SK-N-SH (cell line): ENCODE measurements around the gene LRP5. TPM values are rescaled to one million over a fixed set of nuclear protein-coding genes. Genes with fewer than 3 reads are reported as not detected.

Experiments used
- CTCF ChIA-PET: fragments of 300-600, 350-600 bp; formaldehyde crosslinking; extraction: SDS; loops from one replicate; lab custom pipeline; 2021; lab: Yijun Ruan, JAX
- POLR2A ChIA-PET: fragments of 350-600 bp; sonication (Branson Sonifier 250); formaldehyde crosslinking; extraction: SDS; loops from one replicate; lab custom pipeline; 2020; ENCODE audit warnings: antibody characterized with exemption, inconsistent platforms; lab: Yijun Ruan, JAX
- DNase-seq: peaks from one replicate; pipeline ENCODE4 v3.0.0; 2012
- H2AFZ ChIP-seq: fragments of 200-600 bp; sonication (generic); 2 replicates; pipeline ENCODE4 v1.8.1; 2016; ENCODE audit warnings: antibody characterized with exemption, mild to moderate bottlenecking, low read depth
- H3F3A ChIP-seq: fragments of 200-600 bp; sonication (generic); replicated peaks from 2 replicates; pipeline ENCODE3; 2016; ENCODE audit warnings: antibody characterized with exemption, mild to moderate bottlenecking; ENCODE audit not compliant: insufficient read depth
- H3K27ac ChIP-seq, 2 experiments: fragments of 200-500 bp in 1 of 2; fragments of 200-600 bp in 1 of 2; sonication (Bioruptor generic) in 1 of 2; sonication (generic), shearing (Covaris generic) in 1 of 2; 2 replicates each; pipeline versions ENCODE4 v1.5.1 to v1.6.1; 2014 to 2016; ENCODE audit warnings: low read depth in 2 of 2, inconsistent platforms in 1 of 2, low read length in 1 of 2, mild to moderate bottlenecking in 1 of 2, mixed read lengths in 1 of 2
- H3K27me3 ChIP-seq: fragments of 200-600 bp; sonication (generic), shearing (Covaris generic); 2 replicates; pipeline ENCODE4 v1.6.1; 2016; ENCODE audit warnings: mixed run types; ENCODE audit not compliant: insufficient read depth
- H3K36me3 ChIP-seq, 2 experiments: fragments of 200-500 bp in 1 of 2; fragments of 200-600 bp in 1 of 2; sonication (Bioruptor generic) in 1 of 2; sonication (generic) in 1 of 2; replicated peaks in 1 of 2; 2 replicates each; pipeline versions ENCODE3 to v1.5.1; 2014 to 2016; ENCODE audit warnings: low read length in 1 of 2, mild to moderate bottlenecking in 1 of 2; ENCODE audit not compliant: insufficient read depth in 2 of 2, control insufficient read depth in 1 of 2
- H3K4me1 ChIP-seq, 2 experiments: fragments of 200-500 bp in 1 of 2; fragments of 200-600 bp in 1 of 2; sonication (Bioruptor generic) in 1 of 2; sonication (generic), shearing (Covaris generic) in 1 of 2; 2 replicates each; pipeline versions ENCODE4 v1.5.1 to v1.6.1; 2014 to 2016; ENCODE audit warnings: low read depth in 1 of 2, low read length in 1 of 2, mixed run types in 1 of 2; ENCODE audit not compliant: insufficient read depth in 2 of 2, control insufficient read depth in 1 of 2
- H3K4me2 ChIP-seq: fragments of 200-600 bp; sonication (generic), shearing (Covaris generic); 2 replicates; pipeline ENCODE4 v1.6.1; 2017; ENCODE audit warnings: mixed run types
- H3K4me3 ChIP-seq, 2 experiments: fragments of 200-500 bp in 1 of 2; fragments of 200-600 bp in 1 of 2; sonication (Bioruptor generic) in 1 of 2; sonication (generic), shearing (Covaris generic) in 1 of 2; 2 replicates each; pipeline versions ENCODE4 v1.5.1 to v1.8.1; 2014 to 2016; ENCODE audit warnings: low read depth in 2 of 2, inconsistent platforms in 1 of 2, low read length in 1 of 2, mild to moderate bottlenecking in 1 of 2, mixed read lengths in 1 of 2, moderate library complexity in 1 of 2
- H3K79me2 ChIP-seq: fragments of 200-600 bp; sonication (generic); 2 replicates; pipeline ENCODE4 v1.8.1; 2017; ENCODE audit warnings: mild to moderate bottlenecking; ENCODE audit not compliant: insufficient read depth
- H3K9ac ChIP-seq: fragments of 200-600 bp; sonication (generic); 2 replicates; pipeline ENCODE4 v1.6.1; 2017; ENCODE audit warnings: mixed run types
- H3K9me2 ChIP-seq: fragments of 200-600 bp; sonication (generic); 2 replicates; pipeline ENCODE4 v1.6.1; 2017; ENCODE audit warnings: mixed run types
- H3K9me3 ChIP-seq: fragments of 200-600 bp; sonication (generic); 2 replicates; pipeline ENCODE4 v1.6.1; 2017; ENCODE audit warnings: mixed run types, mild to moderate bottlenecking, moderate library complexity
- H4K20me1 ChIP-seq: fragments of 200-600 bp; sonication (generic); 2 replicates; pipeline ENCODE4 v1.6.1; 2017; ENCODE audit warnings: mild to moderate bottlenecking, mixed run types; ENCODE audit not compliant: insufficient read depth
- CHD2 ChIP-seq: fragments of 150-350 bp; IDR thresholded peaks from 2 replicates; pipeline ENCODE4 v1.6.1; 2018; ENCODE audit warnings: low read length; ENCODE audit not compliant: partially characterized antibody
- EP300 ChIP-seq, 2 experiments: IDR thresholded peaks; 2 replicates each; pipeline versions ENCODE4 v1.4.0 to v1.6.1; 2012; ENCODE audit warnings: borderline replicate concordance in 1 of 2, low read depth in 1 of 2, low read length in 1 of 2
- FOSL2 ChIP-seq: IDR thresholded peaks from 2 replicates; pipeline ENCODE4 v1.4.0; 2012; ENCODE audit warnings: low read depth, mild to moderate bottlenecking, moderate library complexity, borderline replicate concordance
- FOXJ3 ChIP-seq: sonication (generic); formaldehyde crosslinking; IDR thresholded peaks from 2 replicates; pipeline ENCODE4 v1.5.1; 2020; ENCODE audit warnings: mild to moderate bottlenecking, missing genetic modification reagents
- GABPA ChIP-seq: IDR thresholded peaks from 2 replicates; pipeline ENCODE4 v1.4.0; 2012; ENCODE audit warnings: low read depth, mild to moderate bottlenecking
- JUND ChIP-seq: IDR thresholded peaks from 2 replicates; pipeline ENCODE4 v1.4.0; 2012
- MAX ChIP-seq: IDR thresholded peaks from 2 replicates; pipeline ENCODE4 v1.4.0; 2012; ENCODE audit warnings: low read depth
- MEF2A ChIP-seq: IDR thresholded peaks from 2 replicates; pipeline ENCODE4 v1.4.0; 2012; ENCODE audit warnings: low read depth, borderline replicate concordance
- NFIC ChIP-seq: IDR thresholded peaks from 2 replicates; pipeline ENCODE4 v1.4.0; 2012; ENCODE audit warnings: borderline replicate concordance
- PBX3 ChIP-seq: IDR thresholded peaks from 2 replicates; pipeline ENCODE4; 2012
- POLR2AphosphoS5 ChIP-seq: IDR thresholded peaks from 2 replicates; pipeline ENCODE4 v1.6.1; 2012; ENCODE audit warnings: low read depth, low read length
- RCOR1 ChIP-seq: fragments of 150-350 bp; IDR thresholded peaks from 2 replicates; pipeline ENCODE4 v1.6.1; 2017; ENCODE audit warnings: antibody characterized with exemption, low read length
- REST ChIP-seq: IDR thresholded peaks from 2 replicates; pipeline ENCODE4 v1.6.1; 2012; ENCODE audit warnings: mild to moderate bottlenecking, low read depth, low read length, moderate library complexity
- RXRA ChIP-seq: IDR thresholded peaks from 2 replicates; pipeline ENCODE4 v1.4.0; 2012; ENCODE audit warnings: low read depth, mild to moderate bottlenecking, borderline replicate concordance
- SMC3 ChIP-seq: IDR thresholded peaks from 2 replicates; pipeline ENCODE4 v1.6.1; 2012; ENCODE audit warnings: low read depth, low read length, improper control_type of control experiment
- TAF1 ChIP-seq: IDR thresholded peaks from 2 replicates; pipeline ENCODE4 v1.6.1; 2012; ENCODE audit warnings: low read depth, mild to moderate bottlenecking, low read length, moderate library complexity, borderline replicate concordance
- WGBS: methylation state at CpG from one replicate; pipeline ENCODE4 v1.1.6; 2017; ENCODE audit warnings: low lambda C conversion rate; 5-methylcytosine and 5-hydroxymethylcytosine counted together
- polyA plus RNA-seq, 3 experiments: library from polyadenylated mRNA; depleted of rRNA; stranded (reverse); fragments of >200 nt; gene quantifications; 2 replicates each; pipeline ENCODE4 v1.2.3, GENCODE V29; 2012

Gene LRP5
- polyA plus RNA-seq, 1 of the 3 experiments (the other 2 are of a cell fraction), result 15.0 TPM

GRCh38 chr11:68497761-68498160 lies 185.4 kb downstream of the LRP5 start:
- no peak overlapping the region for H3K4me2 ChIP-seq
- CTCF ChIA-PET, result interaction anchor here (1.0 kb wide), 2 partner anchors 9 to 37 kb away, joined by 3 read pairs; no protein-coding TSS in a partner anchor
- DNase-seq, result no peak
- peaks cover 96% of the 10 kb centered on the region for H4K20me1 ChIP-seq
- no peak overlapping the region for H2AFZ ChIP-seq
- H3K4me3 ChIP-seq, result no peak overlapping the region
- TF ChIP-seq JUND (no peak), FOXJ3 (CRISPR knock-in tag) (no peak), RXRA (no peak), RCOR1 (no peak), PBX3 (no peak), REST (no peak), CHD2 (no peak), NFIC (no peak), EP300 (IDR thresholded peaks at IDR 0.05; ENCODE audit: borderline replicate concordance in 1 of 2, low read depth in 1 of 2, low read length in 1 of 2) (no peak), MAX (no peak), MEF2A (no peak), FOSL2 (no peak), TAF1 (no peak), GABPA (no peak)
- H3K4me1 ChIP-seq, result peaks cover 3 to 9% of the 10 kb centered on the region in 2 experiments; a peak in 2 of 4 replicates
- H3K9ac ChIP-seq, result no peak overlapping the region
- POLR2A ChIA-PET, result no interaction called here
- H3F3A ChIP-seq, result peaks cover 7% of the 10 kb centered on the region
- no peaks in the 10 kb centered on the region for H3K9me2 ChIP-seq
- 92% methylated on average over 2 of the region's 2 CpGs for WGBS
- H3K36me3 ChIP-seq, result no peaks in the 10 kb centered on the region
- no peak overlapping the region for H3K27ac ChIP-seq
- H3K79me2 ChIP-seq, result peaks cover 100% of the 10 kb centered on the region
- H3K27me3 ChIP-seq, result no peaks in the 10 kb centered on the region
- H3K9me3 ChIP-seq, result no peaks in the 10 kb centered on the region

- Histone ChIP-seq H4K20me1 (peaks cover 97% of the 10 kb centered on the region), H3K9me2 (no peaks in the 10 kb centered on the region), H3K4me1 (peaks cover 5 to 9% of the 10 kb centered on the region in 2 experiments; a peak in 2 of 4 replicates), H3K9me3 (no peaks in the 10 kb centered on the region), H3K36me3 (no peaks in the 10 kb centered on the region), H3F3A (peaks cover 7% of the 10 kb centered on the region), H3K9ac (no peak overlapping the region), H3K79me2 (peaks cover 100% of the 10 kb centered on the region), H3K27ac (no peak overlapping the region), H2AFZ (no peak overlapping the region), H3K27me3 (no peaks in the 10 kb centered on the region), H3K4me2 (no peak overlapping the region), H3K4me3 (no peak overlapping the region)
- WGBS, result 82% methylated on average over 2 of the region's 2 CpGs
- ChIA-PET CTCF (interaction anchor here (1.0 kb wide), 3 partner anchors 8 to 260 kb away, joined by 3 read pairs; no protein-coding TSS in a partner anchor), POLR2A (interaction anchor here (0.6 kb wide), 1 partner anchor 113 kb away, joined by 3 read pairs; no protein-coding TSS in a partner anchor)
- no peak for TF ChIP-seq GABPA
- no peak for TF ChIP-seq POLR2AphosphoS5
- TF ChIP-seq SMC3, result no peak
- no peak for DNase-seq
Measured at GRCh38 chr11:68498321-68498720, 185.9 kb downstream of the LRP5 start.
